ENCODE measurements around the gene C16orf74. TPM values are rescaled to one million over a fixed set of nuclear protein-coding genes. Genes with fewer than 3 reads are reported as not detected.
A peak's percentile ranks its signal among the peaks of the same experiment; 100 is the strongest.

Gene C16orf74
- total and polyA plus RNA-seq, 2 experiments from 2014 or later, result 3.8 to 7.0 TPM

GRCh38 chr16:85660843-85661739, 89.8 kb downstream of the C16orf74 start:
- Histone ChIP-seq H3F3A (ENCODE audit: insufficient read depth) (no peaks in the 10 kb centered on the region), H3K36me3 (ENCODE audit: low read depth) (peaks cover 23% of the 10 kb centered on the region; the same call in 1 of the 2 replicates), H3K4me1 (ENCODE audit: insufficient read depth) (no peaks in the 10 kb centered on the region), H3K9me2 (ENCODE audit: insufficient read depth) (no peaks in the 10 kb centered on the region), H3K79me2 (ENCODE audit: insufficient read depth) (no peaks in the 10 kb centered on the region), H2AFZ (no peak overlapping the region), H3K27ac (no peak overlapping the region), H4K20me1 (ENCODE audit: insufficient read depth) (no peaks in the 10 kb centered on the region), H3K9me3 (ENCODE audit: low read depth) (no peaks in the 10 kb centered on the region), H3K4me3 (no peak overlapping the region), H3K27me3 (replicated peaks; ENCODE audit: insufficient read depth) (no peaks in the 10 kb centered on the region), H3K4me2 (ENCODE audit: unreplicated experiment) (no peak overlapping the region), H3K9ac (no peak overlapping the region)
- WGBS, 2 experiments (ENCODE audit: low coverage in 1 of 2, low lambda C conversion rate in 2 of 2, missing lambda C conversion rate in 2 of 2), result 95 to 96% methylated on average over 39 to 42 of the region's 42 CpGs
- TF ChIP-seq EZH2phosphoT487 (IDR thresholded peaks at IDR 0.05; ENCODE audit: insufficient read depth, low read depth) (no peak), EZH2 (IDR thresholded peaks at IDR 0.05; ENCODE audit: insufficient read depth, poor library complexity, severe bottlenecking) (no peak)
- no peak for DNase-seq
- in situ Hi-C loops (cut with MboI), result no loop called here

GRCh38 chr16:85659805-85660511, 90.9 kb downstream of the C16orf74 start:
- no peaks in the 10 kb centered on the region for H3K27me3 ChIP-seq (replicated peaks; ENCODE audit: insufficient read depth)
- no peaks in the 10 kb centered on the region for H3K79me2 ChIP-seq (ENCODE audit: insufficient read depth)
- H3F3A ChIP-seq (ENCODE audit: insufficient read depth), result no peaks in the 10 kb centered on the region
- no peak overlapping the region for H3K4me2 ChIP-seq (ENCODE audit: unreplicated experiment)
- H3K9me2 ChIP-seq (ENCODE audit: insufficient read depth), result no peaks in the 10 kb centered on the region
- H3K4me3 ChIP-seq, result no peak overlapping the region
- H3K27ac ChIP-seq, result no peak overlapping the region
- H4K20me1 ChIP-seq (ENCODE audit: insufficient read depth), result no peaks in the 10 kb centered on the region
- no peak overlapping the region for H2AFZ ChIP-seq
- DNase-seq, result peak; percentile 62
- no peaks in the 10 kb centered on the region for H3K4me1 ChIP-seq (ENCODE audit: insufficient read depth)
- TF ChIP-seq EZH2 (IDR thresholded peaks at IDR 0.05; ENCODE audit: insufficient read depth, poor library complexity, severe bottlenecking) (no peak), EZH2phosphoT487 (IDR thresholded peaks at IDR 0.05; ENCODE audit: insufficient read depth, low read depth) (no peak)
- H3K36me3 ChIP-seq (ENCODE audit: low read depth), result peaks cover 20% of the 10 kb centered on the region; the same call in 1 of the 2 replicates
- no peaks in the 10 kb centered on the region for H3K9me3 ChIP-seq (ENCODE audit: low read depth)
- 78 to 79% methylated on average over 12 of the region's 12 CpGs for WGBS, 2 experiments (ENCODE audit: low coverage in 1 of 2, low lambda C conversion rate in 2 of 2, missing lambda C conversion rate in 2 of 2)
- in situ Hi-C loops (cut with MboI), result no loop called here
- H3K9ac ChIP-seq, result no peak overlapping the region

- H4K20me1 ChIP-seq (ENCODE audit: insufficient read depth), result no peaks in the 10 kb centered on the region
- TF ChIP-seq EZH2 (IDR thresholded peaks at IDR 0.05; ENCODE audit: insufficient read depth, poor library complexity, severe bottlenecking) (no peak), EZH2phosphoT487 (IDR thresholded peaks at IDR 0.05; ENCODE audit: insufficient read depth, low read depth) (no peak)
- peaks cover 14% of the 10 kb centered on the region; the same call in 1 of the 2 replicates for H3K36me3 ChIP-seq (ENCODE audit: low read depth)
- in situ Hi-C loops (cut with MboI), result no loop called here
- no peaks in the 10 kb centered on the region for H3F3A ChIP-seq (ENCODE audit: insufficient read depth)
- no peak overlapping the region for H3K27ac ChIP-seq
- no peaks in the 10 kb centered on the region for H3K9me3 ChIP-seq (ENCODE audit: low read depth)
- H3K4me1 ChIP-seq (ENCODE audit: insufficient read depth), result no peaks in the 10 kb centered on the region
- H3K9me2 ChIP-seq (ENCODE audit: insufficient read depth), result no peaks in the 10 kb centered on the region
- no peak for DNase-seq
- no peaks in the 10 kb centered on the region for H3K27me3 ChIP-seq (replicated peaks; ENCODE audit: insufficient read depth)
- H3K9ac ChIP-seq, result no peak overlapping the region
- H3K79me2 ChIP-seq (ENCODE audit: insufficient read depth), result no peaks in the 10 kb centered on the region
- WGBS, 2 experiments (ENCODE audit: low coverage in 1 of 2, low lambda C conversion rate in 2 of 2, missing lambda C conversion rate in 2 of 2), result 92 to 95% methylated on average over 8 of the region's 8 CpGs
- no peak overlapping the region for H3K4me2 ChIP-seq (ENCODE audit: unreplicated experiment)
- no peak overlapping the region for H3K4me3 ChIP-seq
- H2AFZ ChIP-seq, result no peak overlapping the region
Measured at GRCh38 chr16:85659336-85659735, 91.6 kb downstream of the C16orf74 start.

GRCh38 chr16:85658504-85659326, 92.2 kb downstream of the C16orf74 start:
- Histone ChIP-seq H3K79me2 (ENCODE audit: insufficient read depth) (no peaks in the 10 kb centered on the region), H3K4me2 (ENCODE audit: unreplicated experiment) (no peak overlapping the region), H3K9ac (no peak overlapping the region), H2AFZ (no peak overlapping the region), H3K27ac (no peak overlapping the region), H3K9me2 (ENCODE audit: insufficient read depth) (no peaks in the 10 kb centered on the region), H3K4me3 (no peak overlapping the region), H3K4me1 (ENCODE audit: insufficient read depth) (0 out of 2 replicates have a peak, but pooled peaks cover under 1% of the 10 kb centered on the region), H3K36me3 (ENCODE audit: low read depth) (peaks cover 9% of the 10 kb centered on the region; the same call in 1 of the 2 replicates), H4K20me1 (ENCODE audit: insufficient read depth) (no peaks in the 10 kb centered on the region), H3K9me3 (ENCODE audit: low read depth) (no peaks in the 10 kb centered on the region), H3F3A (ENCODE audit: insufficient read depth) (peaks cover 4% of the 10 kb centered on the region; the same call in 1 of the 2 replicates), H3K27me3 (replicated peaks; ENCODE audit: insufficient read depth) (no peaks in the 10 kb centered on the region)
- in situ Hi-C loops (cut with MboI), result no loop called here
- TF ChIP-seq EZH2 (IDR thresholded peaks at IDR 0.05; ENCODE audit: insufficient read depth, poor library complexity, severe bottlenecking) (no peak), EZH2phosphoT487 (IDR thresholded peaks at IDR 0.05; ENCODE audit: insufficient read depth, low read depth) (no peak)
- no peak for DNase-seq
- WGBS, 2 experiments (ENCODE audit: low coverage in 1 of 2, low lambda C conversion rate in 2 of 2, missing lambda C conversion rate in 2 of 2), result 92 to 96% methylated on average over 18 of the region's 18 CpGs

Data from GM23248 (cell line).